ENCODE measurements around the gene GPR31.

- TF ChIP-seq TAF1 (IDR thresholded peaks at IDR 0.05; ENCODE audit: borderline replicate concordance, insufficient read depth, low read length) (no peak), POLR2AphosphoS5 (IDR thresholded peaks at IDR 0.05; ENCODE audit: low read depth, low read length) (no peak), SIN3A (IDR thresholded peaks at IDR 0.05; ENCODE audit: borderline replicate concordance, insufficient read depth, low read length) (no peak), REST (IDR thresholded peaks at IDR 0.05; ENCODE audit: insufficient read depth in 1 of 2, low read depth in 2 of 2, low read length in 2 of 2) (no peak), FOXP2 (optimal IDR thresholded peaks at IDR 0.05; ENCODE audit: borderline replicate concordance, extremely low read depth, extremely low read length, insufficient read depth) (no peak)
These were observed 31.9 kb downstream of the GPR31 start for GRCh38 chr6:167125855-167126349.
